GM23338 (cell line): ENCODE data around the gene FXYD7. TPM values are rescaled to one million over a fixed set of nuclear protein-coding genes. Genes with fewer than 3 reads are reported as not detected.

ENCODE experiments used
- ATAC-seq: fragments of 200-7000 bp; cut with Tn5 transposase; 3 replicates; pipeline ENCODE4 v1.9.1; 2020
- DNase-seq: peaks from one replicate; pipeline ENCODE4 v3.0.0-alpha.2; 2015; ENCODE audit warnings: low spot score
- H2AFZ ChIP-seq: fragments of 200-600 bp; sonication (generic); 2 replicates; pipeline ENCODE4 v1.8.0; 2016; ENCODE audit warnings: antibody characterized with exemption, mild to moderate bottlenecking, moderate library complexity
- H3F3A ChIP-seq: fragments of 200-600 bp; sonication (generic); replicated peaks from 2 replicates; pipeline ENCODE4 v1.8.0; 2017; ENCODE audit warnings: antibody characterized with exemption, mixed run types, low read depth
- H3K27ac ChIP-seq: fragments of 200-600 bp; sonication (generic); 2 replicates; pipeline ENCODE4 v1.6.1; 2016; ENCODE audit warnings: low read depth
- H3K27me3 ChIP-seq: fragments of 200-600 bp; sonication (generic); 2 replicates; pipeline ENCODE4 v1.8.0; 2016; ENCODE audit warnings: mild to moderate bottlenecking, mixed run types, moderate library complexity; ENCODE audit not compliant: insufficient read depth
- H3K36me3 ChIP-seq: fragments of 200-600 bp; sonication (generic); 2 replicates; pipeline ENCODE4 v1.8.0; 2016; ENCODE audit warnings: mild to moderate bottlenecking; ENCODE audit not compliant: insufficient read depth
- H3K4me1 ChIP-seq: fragments of 200-600 bp; sonication (generic); 2 replicates; pipeline ENCODE4 v1.8.0; 2016; ENCODE audit warnings: mild to moderate bottlenecking, moderate library complexity; ENCODE audit not compliant: insufficient read depth
- H3K4me2 ChIP-seq: fragments of 200-600 bp; sonication (generic); 2 replicates; pipeline ENCODE4 v1.7.1; 2017; ENCODE audit warnings: mixed run types
- H3K4me3 ChIP-seq: fragments of 200-600 bp; sonication (generic); 2 replicates; pipeline ENCODE4 v1.6.1; 2016; ENCODE audit warnings: mixed run types
- H3K79me2 ChIP-seq: fragments of 200-600 bp; sonication (generic); replicated peaks from 2 replicates; pipeline ENCODE4 v1.8.0; 2017; ENCODE audit warnings: mild to moderate bottlenecking; ENCODE audit not compliant: insufficient read depth
- H3K9me2 ChIP-seq: fragments of 200-600 bp; sonication (generic); 2 replicates; pipeline ENCODE4 v1.8.0; 2017; ENCODE audit not compliant: insufficient read depth
- H4K20me1 ChIP-seq: fragments of 200-600 bp; sonication (generic); replicated peaks from 2 replicates; pipeline ENCODE4 v1.8.0; 2017; ENCODE audit warnings: mild to moderate bottlenecking; ENCODE audit not compliant: insufficient read depth
- H3K27ac Mint-ChIP-seq: 2 replicates; pipeline ENCODE4 v1.8.0; 2020; ENCODE audit warnings: inconsistent platforms, mild to moderate bottlenecking, moderate library complexity, mixed read lengths
- H3K27me3 Mint-ChIP-seq: 3 replicates; pipeline ENCODE4 v1.8.0; 2022; ENCODE audit warnings: low read depth, mild to moderate bottlenecking, moderate library complexity, mixed read lengths, inconsistent platforms; ENCODE audit not compliant: insufficient read depth, poor library complexity
- H3K36me3 Mint-ChIP-seq: 3 replicates; pipeline ENCODE4 v1.8.0; 2021; ENCODE audit warnings: low read depth, mild to moderate bottlenecking, inconsistent platforms, moderate library complexity, mixed read lengths
- H3K4me1 Mint-ChIP-seq: 3 replicates; pipeline ENCODE4 v1.8.0; 2020; ENCODE audit warnings: mild to moderate bottlenecking, inconsistent platforms, mixed read lengths
- H3K4me3 Mint-ChIP-seq: 3 replicates; pipeline ENCODE4 v1.8.0; 2021; ENCODE audit warnings: moderate library complexity, mild to moderate bottlenecking, inconsistent platforms, mixed read lengths
- H3K9me3 Mint-ChIP-seq: 3 replicates; pipeline ENCODE4 v1.8.0; 2020; ENCODE audit warnings: moderate library complexity, mild to moderate bottlenecking, inconsistent platforms, mixed read lengths
- CREB1 ChIP-seq: fragments of 250-450 bp; sonication (Bioruptor Pico); IDR thresholded peaks from 2 replicates; pipeline ENCODE4 v1.5.0; 2020; ENCODE audit warnings: low read depth, mild to moderate bottlenecking, moderate library complexity
- EZH2 ChIP-seq: fragments of 200-600 bp; sonication (generic); IDR thresholded peaks from one replicate; pipeline ENCODE4 v1.8.0; 2017; ENCODE audit warnings: antibody characterized with exemption, mild to moderate bottlenecking, low read depth; ENCODE audit not compliant: unreplicated experiment
- EZH2phosphoT487 ChIP-seq: fragments of 200-600 bp; sonication (generic); IDR thresholded peaks from one replicate; pipeline ENCODE4 v1.8.1; 2018; ENCODE audit warnings: antibody characterized with exemption; ENCODE audit not compliant: unreplicated experiment
- JUNB ChIP-seq: IDR thresholded peaks from one replicate; pipeline ENCODE4 v1.6.1; 2016; ENCODE audit warnings: antibody characterized with exemption; ENCODE audit not compliant: unreplicated experiment
- NANOG ChIP-seq: IDR thresholded peaks from 2 replicates; pipeline ENCODE4 v1.6.1; 2016; ENCODE audit warnings: antibody characterized with exemption, borderline replicate concordance
- POLR2AphosphoS5 ChIP-seq: IDR thresholded peaks from 2 replicates; pipeline ENCODE4 v1.6.1; 2016; ENCODE audit warnings: antibody characterized with exemption, low read depth
- STAT1 ChIP-seq: IDR thresholded peaks from one replicate; pipeline ENCODE4 v1.6.1; 2016; ENCODE audit warnings: antibody characterized with exemption; ENCODE audit not compliant: unreplicated experiment
- ZNF114 ChIP-seq: fragments of 250-450 bp; sonication (Bioruptor Pico); IDR thresholded peaks from 2 replicates; pipeline ENCODE4 v1.5.0; 2020; ENCODE audit warnings: mild to moderate bottlenecking, moderate library complexity
- ZNF331 ChIP-seq: fragments of 250-450 bp; sonication (Bioruptor Pico); IDR thresholded peaks from 2 replicates; pipeline ENCODE4 v1.5.0; 2020; ENCODE audit warnings: low read depth, mild to moderate bottlenecking, moderate library complexity
- polyA plus RNA-seq: library from polyadenylated mRNA; unstranded; fragments of >200 nt; fragmentation: Nextera tagmentation; extraction: Ambion mirVana; gene quantifications from 2 replicates; pipeline ENCODE4 v1.2.1, GENCODE V29; 2016
- total RNA-seq: library from RNA; depleted of rRNA; stranded (reverse); fragments of >200 nt; shearing (Covaris generic); gene quantifications from 2 replicates; pipeline ENCODE4 v1.2.3, GENCODE V29; 2014
- TF ChIP-seq, protein P1 (sequence below): fragments of 250-450 bp; sonication (Bioruptor Pico); IDR thresholded peaks from 2 replicates; pipeline ENCODE4 v1.5.0; 2020; ENCODE audit warnings: mild to moderate bottlenecking, moderate library complexity
- TF ChIP-seq, protein P2 (sequence below): IDR thresholded peaks from one replicate; pipeline ENCODE4 v1.6.1; 2018; ENCODE audit warnings: antibody characterized with exemption; ENCODE audit not compliant: unreplicated experiment
- TF ChIP-seq, protein P3 (sequence below), 2 experiments: fragments of 200-600 bp in 1 of 2; sonication (generic) in 1 of 2; conservative IDR thresholded peaks; 2 replicates each; pipeline versions ENCODE4 v1.5.1 to v1.6.1; 2016 to 2017; ENCODE audit warnings: antibody characterized with exemption in 2 of 2, low read depth in 2 of 2, mild to moderate bottlenecking in 2 of 2, moderate library complexity in 1 of 2
- TF ChIP-seq, protein P4 (sequence below): IDR thresholded peaks from 2 replicates; pipeline ENCODE4 v1.6.1; 2016; ENCODE audit warnings: antibody characterized with exemption

Gene FXYD7
- total and polyA plus RNA-seq, 2 experiments from 2014 or later, result 9.6 to 44.0 TPM

DNA sequence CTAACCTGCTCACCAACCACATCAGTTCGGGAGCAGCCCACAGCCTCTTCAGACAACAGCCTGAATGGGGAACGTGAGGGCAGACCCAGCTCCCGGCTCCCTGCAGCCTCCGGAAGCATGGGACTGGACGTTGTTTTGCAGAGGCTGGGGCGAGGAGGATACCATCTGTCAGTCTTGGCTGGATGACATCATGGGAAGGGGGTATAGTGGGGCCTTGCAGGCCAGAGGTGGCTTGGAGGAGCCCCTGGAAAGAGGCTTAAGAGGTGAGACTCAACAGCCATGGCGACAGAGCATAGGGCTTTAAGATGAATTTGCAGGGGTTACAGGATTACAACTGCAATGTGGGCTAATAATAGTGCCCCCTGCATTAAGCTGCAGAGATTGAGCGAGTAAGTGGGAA, 25.9 kb upstream of the FXYD7 start:
- Histone ChIP-seq H3K79me2 (no peaks in the 10 kb centered on the region), H3K9me2 (no peaks in the 10 kb centered on the region), H3K4me3 (no peak overlapping the region), H3F3A (no peaks in the 10 kb centered on the region), H4K20me1 (no peaks in the 10 kb centered on the region), H2AFZ (no peak overlapping the region), H3K27me3 (no peaks in the 10 kb centered on the region), H3K4me2 (no peak overlapping the region), H3K27ac (no peak overlapping the region), H3K36me3 (no peaks in the 10 kb centered on the region), H3K4me1 (peaks cover 23% of the 10 kb centered on the region)
- no peaks in the 10 kb centered on the region for H3K36me3 Mint-ChIP-seq
- peaks cover 33% of the 10 kb centered on the region for H3K4me1 Mint-ChIP-seq
- H3K27me3 Mint-ChIP-seq, result peaks cover 26% of the 10 kb centered on the region
- no peak overlapping the region for H3K4me3 Mint-ChIP-seq
- TF ChIP-seq CREB1 (CRISPR knock-in tag) (no peak), JUNB (no peak), EZH2phosphoT487 (no peak), NANOG (no peak), POLR2AphosphoS5 (no peak), ZNF114 (CRISPR knock-in tag) (no peak), EZH2 (no peak), STAT1 (no peak), ZNF331 (no peak)
- TF ChIP-seq, protein P1, sequence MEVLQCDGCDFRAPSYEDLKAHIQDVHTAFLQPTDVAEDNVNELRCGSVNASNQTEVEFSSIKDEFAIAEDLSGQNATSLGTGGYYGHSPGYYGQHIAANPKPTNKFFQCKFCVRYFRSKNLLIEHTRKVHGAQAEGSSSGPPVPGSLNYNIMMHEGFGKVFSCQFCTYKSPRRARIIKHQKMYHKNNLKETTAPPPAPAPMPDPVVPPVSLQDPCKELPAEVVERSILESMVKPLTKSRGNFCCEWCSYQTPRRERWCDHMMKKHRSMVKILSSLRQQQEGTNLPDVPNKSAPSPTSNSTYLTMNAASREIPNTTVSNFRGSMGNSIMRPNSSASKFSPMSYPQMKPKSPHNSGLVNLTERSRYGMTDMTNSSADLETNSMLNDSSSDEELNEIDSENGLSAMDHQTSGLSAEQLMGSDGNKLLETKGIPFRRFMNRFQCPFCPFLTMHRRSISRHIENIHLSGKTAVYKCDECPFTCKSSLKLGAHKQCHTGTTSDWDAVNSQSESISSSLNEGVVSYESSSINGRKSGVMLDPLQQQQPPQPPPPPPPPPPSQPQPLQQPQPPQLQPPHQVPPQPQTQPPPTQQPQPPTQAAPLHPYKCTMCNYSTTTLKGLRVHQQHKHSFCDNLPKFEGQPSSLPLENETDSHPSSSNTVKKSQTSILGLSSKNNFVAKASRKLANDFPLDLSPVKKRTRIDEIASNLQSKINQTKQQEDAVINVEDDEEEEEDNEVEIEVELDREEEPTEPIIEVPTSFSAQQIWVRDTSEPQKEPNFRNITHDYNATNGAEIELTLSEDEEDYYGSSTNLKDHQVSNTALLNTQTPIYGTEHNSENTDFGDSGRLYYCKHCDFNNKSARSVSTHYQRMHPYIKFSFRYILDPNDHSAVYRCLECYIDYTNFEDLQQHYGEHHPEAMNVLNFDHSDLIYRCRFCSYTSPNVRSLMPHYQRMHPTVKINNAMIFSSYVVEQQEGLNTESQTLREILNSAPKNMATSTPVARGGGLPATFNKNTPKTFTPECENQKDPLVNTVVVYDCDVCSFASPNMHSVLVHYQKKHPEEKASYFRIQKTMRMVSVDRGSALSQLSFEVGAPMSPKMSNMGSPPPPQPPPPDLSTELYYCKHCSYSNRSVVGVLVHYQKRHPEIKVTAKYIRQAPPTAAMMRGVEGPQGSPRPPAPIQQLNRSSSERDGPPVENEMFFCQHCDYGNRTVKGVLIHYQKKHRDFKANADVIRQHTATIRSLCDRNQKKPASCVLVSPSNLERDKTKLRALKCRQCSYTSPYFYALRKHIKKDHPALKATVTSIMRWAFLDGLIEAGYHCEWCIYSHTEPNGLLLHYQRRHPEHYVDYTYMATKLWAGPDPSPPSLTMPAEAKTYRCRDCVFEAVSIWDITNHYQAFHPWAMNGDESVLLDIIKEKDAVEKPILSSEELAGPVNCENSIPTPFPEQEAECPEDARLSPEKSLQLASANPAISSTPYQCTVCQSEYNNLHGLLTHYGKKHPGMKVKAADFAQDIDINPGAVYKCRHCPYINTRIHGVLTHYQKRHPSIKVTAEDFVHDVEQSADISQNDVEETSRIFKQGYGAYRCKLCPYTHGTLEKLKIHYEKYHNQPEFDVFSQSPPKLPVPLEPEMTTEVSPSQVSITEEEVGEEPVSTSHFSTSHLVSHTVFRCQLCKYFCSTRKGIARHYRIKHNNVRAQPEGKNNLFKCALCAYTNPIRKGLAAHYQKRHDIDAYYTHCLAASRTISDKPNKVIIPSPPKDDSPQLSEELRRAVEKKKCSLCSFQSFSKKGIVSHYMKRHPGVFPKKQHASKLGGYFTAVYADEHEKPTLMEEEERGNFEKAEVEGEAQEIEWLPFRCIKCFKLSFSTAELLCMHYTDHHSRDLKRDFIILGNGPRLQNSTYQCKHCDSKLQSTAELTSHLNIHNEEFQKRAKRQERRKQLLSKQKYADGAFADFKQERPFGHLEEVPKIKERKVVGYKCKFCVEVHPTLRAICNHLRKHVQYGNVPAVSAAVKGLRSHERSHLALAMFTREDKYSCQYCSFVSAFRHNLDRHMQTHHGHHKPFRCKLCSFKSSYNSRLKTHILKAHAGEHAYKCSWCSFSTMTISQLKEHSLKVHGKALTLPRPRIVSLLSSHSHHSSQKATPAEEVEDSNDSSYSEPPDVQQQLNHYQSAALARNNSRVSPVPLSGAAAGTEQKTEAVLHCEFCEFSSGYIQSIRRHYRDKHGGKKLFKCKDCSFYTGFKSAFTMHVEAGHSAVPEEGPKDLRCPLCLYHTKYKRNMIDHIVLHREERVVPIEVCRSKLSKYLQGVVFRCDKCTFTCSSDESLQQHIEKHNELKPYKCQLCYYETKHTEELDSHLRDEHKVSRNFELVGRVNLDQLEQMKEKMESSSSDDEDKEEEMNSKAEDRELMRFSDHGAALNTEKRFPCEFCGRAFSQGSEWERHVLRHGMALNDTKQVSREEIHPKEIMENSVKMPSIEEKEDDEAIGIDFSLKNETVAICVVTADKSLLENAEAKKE (CRISPR knock-in tag), result no peak
- TF ChIP-seq, protein P2, sequence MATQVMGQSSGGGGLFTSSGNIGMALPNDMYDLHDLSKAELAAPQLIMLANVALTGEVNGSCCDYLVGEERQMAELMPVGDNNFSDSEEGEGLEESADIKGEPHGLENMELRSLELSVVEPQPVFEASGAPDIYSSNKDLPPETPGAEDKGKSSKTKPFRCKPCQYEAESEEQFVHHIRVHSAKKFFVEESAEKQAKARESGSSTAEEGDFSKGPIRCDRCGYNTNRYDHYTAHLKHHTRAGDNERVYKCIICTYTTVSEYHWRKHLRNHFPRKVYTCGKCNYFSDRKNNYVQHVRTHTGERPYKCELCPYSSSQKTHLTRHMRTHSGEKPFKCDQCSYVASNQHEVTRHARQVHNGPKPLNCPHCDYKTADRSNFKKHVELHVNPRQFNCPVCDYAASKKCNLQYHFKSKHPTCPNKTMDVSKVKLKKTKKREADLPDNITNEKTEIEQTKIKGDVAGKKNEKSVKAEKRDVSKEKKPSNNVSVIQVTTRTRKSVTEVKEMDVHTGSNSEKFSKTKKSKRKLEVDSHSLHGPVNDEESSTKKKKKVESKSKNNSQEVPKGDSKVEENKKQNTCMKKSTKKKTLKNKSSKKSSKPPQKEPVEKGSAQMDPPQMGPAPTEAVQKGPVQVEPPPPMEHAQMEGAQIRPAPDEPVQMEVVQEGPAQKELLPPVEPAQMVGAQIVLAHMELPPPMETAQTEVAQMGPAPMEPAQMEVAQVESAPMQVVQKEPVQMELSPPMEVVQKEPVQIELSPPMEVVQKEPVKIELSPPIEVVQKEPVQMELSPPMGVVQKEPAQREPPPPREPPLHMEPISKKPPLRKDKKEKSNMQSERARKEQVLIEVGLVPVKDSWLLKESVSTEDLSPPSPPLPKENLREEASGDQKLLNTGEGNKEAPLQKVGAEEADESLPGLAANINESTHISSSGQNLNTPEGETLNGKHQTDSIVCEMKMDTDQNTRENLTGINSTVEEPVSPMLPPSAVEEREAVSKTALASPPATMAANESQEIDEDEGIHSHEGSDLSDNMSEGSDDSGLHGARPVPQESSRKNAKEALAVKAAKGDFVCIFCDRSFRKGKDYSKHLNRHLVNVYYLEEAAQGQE, result no peak
- TF ChIP-seq, protein P3, sequence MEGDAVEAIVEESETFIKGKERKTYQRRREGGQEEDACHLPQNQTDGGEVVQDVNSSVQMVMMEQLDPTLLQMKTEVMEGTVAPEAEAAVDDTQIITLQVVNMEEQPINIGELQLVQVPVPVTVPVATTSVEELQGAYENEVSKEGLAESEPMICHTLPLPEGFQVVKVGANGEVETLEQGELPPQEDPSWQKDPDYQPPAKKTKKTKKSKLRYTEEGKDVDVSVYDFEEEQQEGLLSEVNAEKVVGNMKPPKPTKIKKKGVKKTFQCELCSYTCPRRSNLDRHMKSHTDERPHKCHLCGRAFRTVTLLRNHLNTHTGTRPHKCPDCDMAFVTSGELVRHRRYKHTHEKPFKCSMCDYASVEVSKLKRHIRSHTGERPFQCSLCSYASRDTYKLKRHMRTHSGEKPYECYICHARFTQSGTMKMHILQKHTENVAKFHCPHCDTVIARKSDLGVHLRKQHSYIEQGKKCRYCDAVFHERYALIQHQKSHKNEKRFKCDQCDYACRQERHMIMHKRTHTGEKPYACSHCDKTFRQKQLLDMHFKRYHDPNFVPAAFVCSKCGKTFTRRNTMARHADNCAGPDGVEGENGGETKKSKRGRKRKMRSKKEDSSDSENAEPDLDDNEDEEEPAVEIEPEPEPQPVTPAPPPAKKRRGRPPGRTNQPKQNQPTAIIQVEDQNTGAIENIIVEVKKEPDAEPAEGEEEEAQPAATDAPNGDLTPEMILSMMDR (conservative IDR thresholded peaks at IDR 0.05; ENCODE audit: low read depth in 2 of 2), result no peak
- TF ChIP-seq, protein P4, sequence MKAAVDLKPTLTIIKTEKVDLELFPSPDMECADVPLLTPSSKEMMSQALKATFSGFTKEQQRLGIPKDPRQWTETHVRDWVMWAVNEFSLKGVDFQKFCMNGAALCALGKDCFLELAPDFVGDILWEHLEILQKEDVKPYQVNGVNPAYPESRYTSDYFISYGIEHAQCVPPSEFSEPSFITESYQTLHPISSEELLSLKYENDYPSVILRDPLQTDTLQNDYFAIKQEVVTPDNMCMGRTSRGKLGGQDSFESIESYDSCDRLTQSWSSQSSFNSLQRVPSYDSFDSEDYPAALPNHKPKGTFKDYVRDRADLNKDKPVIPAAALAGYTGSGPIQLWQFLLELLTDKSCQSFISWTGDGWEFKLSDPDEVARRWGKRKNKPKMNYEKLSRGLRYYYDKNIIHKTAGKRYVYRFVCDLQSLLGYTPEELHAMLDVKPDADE, result no peak
- no peak overlapping the region for H3K27ac Mint-ChIP-seq
- DNase-seq (no peak), ATAC-seq (no peak)
- no peaks in the 10 kb centered on the region; the same call in 2 of the 3 replicates for H3K9me3 Mint-ChIP-seq
